ENCODE data around the gene ABCC10.

- no peak for TF ChIP-seq CTCF (IDR thresholded peaks at IDR 0.05)
- TF ChIP-seq POLR2A (IDR thresholded peaks at IDR 0.05) = no peak
Observed at GRCh38 chr6:43391440-43392031, 35.8 kb upstream of the ABCC10 start.

All from Peyer's patch (tissue), 4 donors.